SU-DHL-6 (cell line): ENCODE data around the gene TRIM39.

ENCODE experiments used
- H2AFZ ChIP-seq: fragments of 200-600 bp; sonication (generic); 2 replicates; pipeline ENCODE4 v1.6.1; 2014; ENCODE audit warnings: low read depth, mild to moderate bottlenecking, moderate library complexity, mixed read lengths, antibody characterized with exemption, low read length; ENCODE audit not compliant: severe bottlenecking
- H3F3A ChIP-seq: fragments of 200-600 bp; shearing (Covaris generic); 2 replicates; pipeline ENCODE4 v1.6.0; 2016; ENCODE audit warnings: antibody characterized with exemption, mild to moderate bottlenecking; ENCODE audit not compliant: insufficient read depth
- H3K27ac ChIP-seq: fragments of 200-600 bp; sonication (generic); 2 replicates; pipeline ENCODE4 v1.5.1; 2016; ENCODE audit warnings: low read depth, mild to moderate bottlenecking, low read length, moderate library complexity, mixed read lengths
- H3K27me3 ChIP-seq: fragments of 200-600 bp; sonication (generic), shearing (Covaris generic); 2 replicates; pipeline ENCODE4 v1.6.0; 2014; ENCODE audit warnings: mild to moderate bottlenecking, low read length
- H3K36me3 ChIP-seq: fragments of 200-600 bp; sonication (generic); 2 replicates; pipeline ENCODE4 v1.6.1; 2014; ENCODE audit warnings: mild to moderate bottlenecking, low read length, mixed read lengths
- H3K4me2 ChIP-seq: fragments of 300-600, 200-600 bp; shearing (Covaris generic), sonication (generic); 2 replicates; pipeline ENCODE4 v1.6.0; 2014; ENCODE audit warnings: low read length, low read depth, mild to moderate bottlenecking; ENCODE audit not compliant: poor library complexity, severe bottlenecking
- H3K4me3 ChIP-seq: fragments of 200-600 bp; sonication (generic); 2 replicates; pipeline ENCODE4 v1.5.1; 2014; ENCODE audit warnings: antibody characterized with exemption, low read length, mild to moderate bottlenecking, mixed read lengths; ENCODE audit not compliant: insufficient read depth, poor library complexity, severe bottlenecking
- H3K79me2 ChIP-seq: fragments of 200-600 bp; sonication (generic); 2 replicates; pipeline ENCODE4 v1.6.1; 2014; ENCODE audit warnings: mild to moderate bottlenecking, low read length, moderate library complexity; ENCODE audit not compliant: insufficient read depth
- H3K9ac ChIP-seq: fragments of 200-600 bp; sonication (generic); 2 replicates; pipeline ENCODE4 v1.7.0; 2014; ENCODE audit warnings: mild to moderate bottlenecking, low read length
- H3K9me2 ChIP-seq: fragments of 200-600 bp; sonication (generic); replicated peaks from 2 replicates; pipeline ENCODE4 v1.6.1; 2014; ENCODE audit warnings: low read length; ENCODE audit not compliant: insufficient read depth
- H3K9me3 ChIP-seq: fragments of 200-600 bp; sonication (generic); 2 replicates; pipeline ENCODE4 v1.6.1; 2014; ENCODE audit warnings: low read length, mixed read lengths; ENCODE audit not compliant: insufficient read depth
- H4K20me1 ChIP-seq: fragments of 200-600 bp; sonication (generic); 2 replicates; pipeline ENCODE4 v1.6.1; 2014; ENCODE audit warnings: low read depth, mild to moderate bottlenecking, antibody characterized with exemption, low read length, moderate library complexity, mixed read lengths
- EZH2phosphoT487 ChIP-seq: fragments of 200-600 bp; sonication (generic), shearing (Covaris generic); conservative IDR thresholded peaks from 2 replicates; pipeline ENCODE4 v1.6.1; 2018; ENCODE audit warnings: mild to moderate bottlenecking, antibody characterized with exemption, low read length, moderate library complexity, mixed read lengths
- TF ChIP-seq, protein P1 (sequence below): fragments of 200-600 bp; sonication (generic); IDR thresholded peaks from one replicate; pipeline ENCODE4 v1.5.1; 2017; ENCODE audit warnings: antibody characterized with exemption, mild to moderate bottlenecking, low read length, moderate library complexity; ENCODE audit not compliant: insufficient read depth, poor library complexity, severe bottlenecking

TRIM39 gene

GRCh38 chr6:30359276-30359675 is 32.5 kb downstream of the TRIM39 start:
- Histone ChIP-seq H3K9ac (no peak overlapping the region), H2AFZ (no peak overlapping the region), H3K4me2 (no peak overlapping the region), H4K20me1 (no peaks in the 10 kb centered on the region), H3K27ac (no peak overlapping the region), H3K36me3 (no peaks in the 10 kb centered on the region), H3F3A (no peaks in the 10 kb centered on the region), H3K4me3 (no peak overlapping the region), H3K79me2 (no peaks in the 10 kb centered on the region), H3K9me2 (no peaks in the 10 kb centered on the region), H3K27me3 (no peaks in the 10 kb centered on the region; the same call in 1 of the 2 replicates), H3K9me3 (no peaks in the 10 kb centered on the region)
- TF ChIP-seq, protein P1, sequence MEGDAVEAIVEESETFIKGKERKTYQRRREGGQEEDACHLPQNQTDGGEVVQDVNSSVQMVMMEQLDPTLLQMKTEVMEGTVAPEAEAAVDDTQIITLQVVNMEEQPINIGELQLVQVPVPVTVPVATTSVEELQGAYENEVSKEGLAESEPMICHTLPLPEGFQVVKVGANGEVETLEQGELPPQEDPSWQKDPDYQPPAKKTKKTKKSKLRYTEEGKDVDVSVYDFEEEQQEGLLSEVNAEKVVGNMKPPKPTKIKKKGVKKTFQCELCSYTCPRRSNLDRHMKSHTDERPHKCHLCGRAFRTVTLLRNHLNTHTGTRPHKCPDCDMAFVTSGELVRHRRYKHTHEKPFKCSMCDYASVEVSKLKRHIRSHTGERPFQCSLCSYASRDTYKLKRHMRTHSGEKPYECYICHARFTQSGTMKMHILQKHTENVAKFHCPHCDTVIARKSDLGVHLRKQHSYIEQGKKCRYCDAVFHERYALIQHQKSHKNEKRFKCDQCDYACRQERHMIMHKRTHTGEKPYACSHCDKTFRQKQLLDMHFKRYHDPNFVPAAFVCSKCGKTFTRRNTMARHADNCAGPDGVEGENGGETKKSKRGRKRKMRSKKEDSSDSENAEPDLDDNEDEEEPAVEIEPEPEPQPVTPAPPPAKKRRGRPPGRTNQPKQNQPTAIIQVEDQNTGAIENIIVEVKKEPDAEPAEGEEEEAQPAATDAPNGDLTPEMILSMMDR, result no peak
- TF ChIP-seq EZH2phosphoT487, result no peak

GRCh38 chr6:30360139-30360538 is 33.4 kb downstream of the TRIM39 start:
- Histone ChIP-seq H3K27me3 (no peaks in the 10 kb centered on the region; the same call in 1 of the 2 replicates), H3K9ac (no peak overlapping the region), H3K4me2 (no peak overlapping the region), H3K27ac (no peak overlapping the region), H3K9me3 (no peaks in the 10 kb centered on the region), H2AFZ (no peak overlapping the region), H3K9me2 (no peaks in the 10 kb centered on the region), H3F3A (no peaks in the 10 kb centered on the region), H3K79me2 (no peaks in the 10 kb centered on the region), H4K20me1 (no peaks in the 10 kb centered on the region), H3K4me3 (no peak overlapping the region), H3K36me3 (no peaks in the 10 kb centered on the region)
- TF ChIP-seq, protein P1, result no peak
- no peak for TF ChIP-seq EZH2phosphoT487

DNA sequence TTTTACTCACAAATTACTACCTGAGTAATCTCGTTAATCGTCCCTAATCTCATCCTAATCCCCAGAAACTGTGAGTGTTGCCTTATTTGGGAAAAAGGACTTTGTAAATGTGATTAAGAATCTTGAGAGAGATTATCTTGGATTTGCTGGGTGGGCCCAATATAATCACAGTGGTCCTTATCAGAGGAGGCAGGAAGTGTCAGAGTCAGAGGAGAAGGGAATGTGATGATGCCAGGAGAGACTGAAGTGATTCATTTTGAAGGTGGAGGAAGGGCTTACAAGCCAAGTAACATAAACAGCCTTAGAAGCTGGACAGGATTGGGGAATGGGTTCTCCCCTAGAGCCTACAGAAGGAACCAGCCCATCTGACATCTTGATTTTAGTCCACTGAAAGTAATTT is 34.9 kb downstream of the TRIM39 start:
- Histone ChIP-seq H3K36me3 (no peaks in the 10 kb centered on the region), H4K20me1 (no peaks in the 10 kb centered on the region), H3K9me3 (no peaks in the 10 kb centered on the region), H3K27me3 (no peaks in the 10 kb centered on the region; the same call in 1 of the 2 replicates), H2AFZ (no peak overlapping the region), H3K4me2 (no peak overlapping the region), H3K79me2 (no peaks in the 10 kb centered on the region), H3F3A (no peaks in the 10 kb centered on the region), H3K9me2 (no peaks in the 10 kb centered on the region), H3K4me3 (no peak overlapping the region), H3K27ac (no peak overlapping the region), H3K9ac (no peak overlapping the region)
- no peak for TF ChIP-seq EZH2phosphoT487

DNA sequence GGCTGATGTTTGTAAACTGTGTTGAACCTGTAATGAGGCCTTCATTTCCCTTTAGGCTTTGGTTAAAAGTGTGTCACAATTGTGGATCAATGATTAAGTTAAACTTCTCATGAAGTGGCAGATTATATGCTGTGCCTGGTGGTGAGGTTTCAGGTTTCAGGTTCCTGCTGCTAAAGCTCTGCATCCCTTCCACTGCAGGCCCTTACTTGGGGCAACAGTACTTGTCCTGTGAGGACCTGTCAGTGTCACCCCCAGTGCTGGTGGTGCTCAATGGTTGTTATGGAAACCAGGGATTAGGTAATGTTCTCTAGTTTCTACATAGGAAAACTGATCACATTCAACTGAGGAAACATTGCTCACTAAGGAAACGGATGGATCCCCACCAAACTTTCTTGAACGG is 36.7 kb downstream of the TRIM39 start:
- H3K9me3 ChIP-seq, result no peaks in the 10 kb centered on the region

More for the DNA sequence above, 36.7 kb downstream of the TRIM39 start:
- Histone ChIP-seq H3K27ac (no peak overlapping the region), H3K4me3 (no peak overlapping the region), H4K20me1 (no peaks in the 10 kb centered on the region), H3K4me2 (no peak overlapping the region), H3K27me3 (no peaks in the 10 kb centered on the region; the same call in 1 of the 2 replicates), H3K9me2 (no peaks in the 10 kb centered on the region), H3K9ac (no peak overlapping the region), H3K36me3 (no peaks in the 10 kb centered on the region), H2AFZ (no peak overlapping the region), H3F3A (no peaks in the 10 kb centered on the region), H3K79me2 (no peaks in the 10 kb centered on the region)
- TF ChIP-seq, protein P1, result no peak
- TF ChIP-seq EZH2phosphoT487, result no peak
